NCI-H1092 treated with DMSO at 0.1 percent for 48 hours (cell line): ENCODE results near the gene GP1BA.

Experiments used
- DNase-seq: peaks from one replicate; lab custom pipeline; 2025; lab: John Stamatoyannopoulos, UW

GP1BA gene

DNA sequence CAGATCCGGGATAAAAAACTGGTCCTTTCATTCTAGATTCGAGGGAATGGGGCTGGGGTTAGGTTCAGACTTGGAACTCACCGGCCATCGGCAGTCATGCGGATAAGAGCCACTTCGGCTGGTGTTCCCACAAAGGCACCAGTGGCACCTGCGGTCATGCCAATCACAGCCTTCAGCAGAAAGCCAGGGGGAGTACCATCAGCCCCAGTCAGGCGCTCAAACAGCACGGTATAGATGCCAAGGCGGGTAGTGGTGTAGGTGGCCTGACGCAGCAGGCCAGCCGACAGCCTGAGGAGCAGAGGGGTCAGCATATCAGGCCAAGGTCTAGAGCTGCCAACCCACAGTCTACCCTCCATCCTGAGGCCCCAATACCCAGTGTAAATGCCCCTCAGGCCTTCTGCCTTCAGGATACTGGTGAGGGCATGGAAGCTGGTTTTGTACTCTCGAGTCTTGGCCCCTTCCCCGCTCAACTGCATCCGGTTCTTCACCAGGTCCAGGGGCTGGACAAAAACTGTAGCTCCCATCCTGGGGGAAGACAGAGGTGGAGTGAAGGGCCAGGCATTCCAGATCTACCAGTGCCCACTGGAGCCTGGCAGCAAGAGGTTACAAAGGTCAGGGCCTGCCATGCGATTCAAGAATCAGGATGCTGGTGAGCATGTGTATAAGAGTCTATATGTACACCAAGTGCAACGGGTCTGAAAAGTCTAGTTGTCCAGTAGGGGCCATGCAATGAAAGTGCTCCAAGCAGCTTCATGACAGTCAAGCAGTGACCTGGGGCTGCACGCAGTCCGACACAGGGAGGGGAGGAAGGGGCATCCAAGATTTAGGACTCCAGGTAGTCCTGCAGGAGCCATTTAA lies 6.8 kb downstream of the GP1BA start:
- no peak for DNase-seq

DNA sequence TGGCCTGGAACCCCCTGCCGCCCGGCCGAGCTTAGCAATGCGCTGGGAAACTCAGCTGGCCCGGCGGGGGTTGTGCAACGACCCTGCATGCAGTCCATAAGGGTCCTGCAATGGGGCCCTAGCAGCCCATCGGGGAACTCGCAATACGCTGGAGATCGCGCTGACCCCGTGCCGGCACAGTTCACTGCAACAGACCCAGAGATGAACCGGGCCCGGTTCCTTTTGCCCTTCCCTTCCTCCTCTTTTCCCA lies 7.4 kb downstream of the GP1BA start:
- no peak for DNase-seq

DNA sequence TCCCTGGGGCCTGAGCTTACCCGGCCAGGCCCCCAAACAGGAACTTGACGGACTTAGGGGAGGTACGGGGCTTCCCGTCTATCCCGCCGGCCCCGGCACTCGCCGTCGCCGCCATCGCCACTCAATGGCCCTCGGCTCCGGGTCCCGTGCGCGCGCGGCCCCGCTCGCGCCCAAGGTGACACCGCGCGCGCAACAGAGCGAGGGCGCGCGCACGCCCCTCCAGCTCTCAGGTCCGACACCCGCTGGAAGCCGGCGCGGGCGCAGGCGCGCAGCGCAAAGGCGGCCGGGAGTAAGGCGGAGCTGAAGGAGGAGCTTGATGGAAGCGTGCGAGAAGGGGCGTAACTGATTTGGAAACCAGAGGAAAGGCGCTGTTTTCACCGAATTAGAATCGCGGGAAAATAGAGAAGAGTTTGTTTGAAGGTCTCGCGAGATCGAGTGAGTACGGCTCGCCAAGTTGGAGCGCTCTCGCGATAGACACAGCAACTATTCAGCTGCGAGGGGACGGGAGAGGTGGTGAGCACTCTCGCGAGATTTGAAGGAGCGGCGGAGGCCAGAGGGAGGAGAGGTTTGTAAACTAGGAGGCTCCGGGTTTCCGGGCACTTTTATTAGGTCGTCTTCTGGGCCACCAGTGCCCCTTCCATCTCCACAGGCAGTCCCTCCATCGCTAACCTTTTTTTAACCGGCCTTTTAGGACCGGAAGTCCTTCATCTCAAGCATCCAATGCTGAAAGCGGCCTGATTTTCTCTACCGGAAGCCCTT lies 7.9 kb downstream of the GP1BA start, which contains the start of the genes RNF167 and SLC25A11:
Gene RNF167 (plus strand): TSS at position 473 of the 759 bp plus-strand sequence. CDS start 642 bp downstream, outside the sequence.
Gene SLC25A11 (minus strand): TSS at position 251 of the 759 bp plus-strand sequence. CDS start 136 bp downstream, at position 115.
- DNase-seq: peak; percentile 98

- DNase-seq: no peak
These were observed 8.7 kb downstream of the GP1BA start for GRCh38 chr17:4940555-4941318.

DNA sequence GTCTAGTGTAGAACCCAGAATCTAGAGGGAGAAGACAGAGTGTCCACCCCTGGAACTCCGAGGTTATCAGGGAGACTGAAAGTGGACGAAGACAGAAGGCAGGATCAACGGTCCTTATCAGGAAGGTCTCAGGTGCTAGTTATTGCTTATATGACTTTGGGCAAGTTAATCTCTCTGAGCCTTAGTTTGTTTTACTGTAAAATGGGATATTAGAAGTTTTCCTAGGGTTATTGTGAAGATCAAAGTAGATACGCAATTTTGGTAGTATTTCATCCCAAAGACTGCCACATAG lies 9.2 kb downstream of the GP1BA start:
- no peak for DNase-seq

DNA sequence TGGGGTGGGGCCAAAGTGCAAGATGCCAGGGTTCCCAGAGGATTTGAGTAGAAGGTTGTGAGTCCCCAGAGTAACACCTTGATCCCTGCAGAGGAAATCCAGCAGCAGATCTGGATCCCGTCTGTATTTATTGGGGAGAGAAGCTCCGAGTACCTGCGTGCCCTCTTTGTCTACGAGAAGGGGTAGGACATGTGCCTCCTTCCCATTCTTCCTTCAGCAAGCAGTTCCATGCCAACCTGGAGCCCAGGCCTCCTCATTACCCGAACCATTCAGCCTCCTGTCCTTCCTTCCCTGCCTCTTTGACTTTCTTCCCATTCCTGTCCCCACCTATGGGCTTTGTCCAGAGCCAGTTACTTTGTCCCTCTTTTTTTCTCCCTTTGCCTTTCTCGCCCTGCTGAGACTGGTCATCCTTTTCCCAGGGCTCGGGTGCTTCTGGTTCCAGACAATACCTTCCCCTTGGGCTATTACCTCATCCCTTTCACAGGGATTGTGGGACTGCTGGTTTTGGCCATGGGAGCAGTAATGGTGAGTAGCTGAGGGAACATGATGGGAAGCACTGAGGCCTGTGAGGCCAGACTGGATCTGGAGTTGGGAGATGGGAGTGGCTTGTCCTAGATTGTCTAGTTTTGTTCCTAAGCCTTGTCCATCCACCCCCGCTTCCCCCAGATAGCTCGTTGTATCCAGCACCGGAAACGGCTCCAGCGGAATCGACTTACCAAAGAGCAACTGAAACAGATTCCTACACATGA lies 10.9 kb downstream of the GP1BA start:
- DNase-seq: no peak

- DNase-seq: no peak
These were observed 12.1 kb downstream of the GP1BA start for GRCh38 chr17:4944163-4944553.

DNA sequence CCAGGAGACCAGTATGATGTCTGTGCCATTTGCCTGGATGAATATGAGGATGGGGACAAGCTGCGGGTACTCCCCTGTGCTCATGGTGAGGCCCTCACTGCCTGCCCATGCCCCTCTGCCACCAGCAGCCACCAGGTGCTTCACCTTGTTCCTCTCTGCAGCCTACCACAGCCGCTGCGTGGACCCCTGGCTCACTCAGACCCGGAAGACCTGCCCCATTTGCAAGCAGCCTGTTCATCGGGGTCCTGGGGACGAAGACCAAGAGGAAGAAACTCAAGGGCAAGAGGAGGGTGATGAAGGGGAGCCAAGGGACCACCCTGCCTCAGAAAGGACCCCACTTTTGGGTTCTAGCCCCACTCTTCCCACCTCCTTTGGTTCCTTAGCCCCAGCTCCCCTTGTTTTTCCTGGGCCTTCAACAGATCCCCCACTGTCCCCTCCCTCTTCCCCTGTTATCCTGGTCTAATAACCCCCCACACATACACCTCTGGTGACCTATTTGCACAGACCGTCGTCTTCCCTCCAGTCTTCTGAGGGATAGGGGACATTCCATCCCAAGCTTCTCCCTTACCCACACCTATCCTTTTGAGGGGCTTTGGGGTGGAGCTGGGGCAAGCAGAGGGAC lies 12.6 kb downstream of the GP1BA start:
- no peak for DNase-seq

DNA sequence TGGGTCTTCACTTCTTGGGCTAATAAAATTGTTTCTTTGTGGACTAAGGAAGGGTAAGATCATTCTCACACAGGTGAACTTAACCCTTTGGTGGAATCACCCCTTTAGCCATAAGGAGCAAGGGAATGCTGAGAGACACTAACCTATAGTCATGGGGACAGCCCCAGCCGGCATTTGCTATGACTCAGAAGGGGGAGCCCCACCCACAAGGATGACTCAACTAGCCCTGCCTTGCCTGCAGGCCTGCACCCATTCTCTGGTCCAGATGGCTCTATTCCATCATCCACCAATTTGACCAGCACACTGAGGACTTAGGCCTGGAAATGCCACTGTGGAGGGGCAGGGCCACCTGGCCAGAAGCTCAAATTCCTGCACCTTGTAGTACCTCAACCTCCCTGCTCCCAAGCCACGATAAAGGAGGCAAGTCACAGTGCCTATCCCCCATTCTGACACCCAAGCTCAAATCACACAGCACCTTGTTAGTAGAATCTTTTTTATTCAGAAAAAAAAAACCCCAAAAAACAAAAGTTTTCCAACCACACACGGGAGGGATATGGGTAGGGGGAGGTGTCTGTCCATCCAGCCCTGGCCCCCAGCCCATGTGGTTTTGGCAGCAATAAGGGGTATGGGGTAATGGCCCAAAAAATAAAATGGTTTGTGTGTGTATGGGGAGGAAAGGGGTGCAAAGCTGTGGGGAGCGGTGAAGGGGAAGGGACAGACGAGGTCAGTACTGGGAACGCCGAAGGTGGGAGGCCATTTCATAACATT lies 13.3 kb downstream of the GP1BA start:
- no peak for DNase-seq

DNA sequence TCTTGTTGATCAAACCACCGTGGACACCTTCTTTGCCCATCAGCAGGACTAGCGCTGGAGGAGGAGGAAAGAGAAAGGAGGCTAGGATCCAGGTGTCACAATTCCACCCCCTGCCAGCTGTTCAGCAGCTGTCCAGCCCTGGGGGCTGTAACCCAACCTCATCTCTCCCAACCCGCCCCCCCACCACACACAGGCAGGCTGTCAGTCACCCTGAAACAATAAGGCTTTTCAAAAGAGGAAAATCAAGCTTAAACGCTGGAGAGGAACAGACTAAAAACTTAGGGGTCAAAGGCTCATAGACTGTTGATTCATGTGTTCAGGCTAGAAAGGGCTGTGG lies 13.8 kb downstream of the GP1BA start:
- no peak for DNase-seq

DNA sequence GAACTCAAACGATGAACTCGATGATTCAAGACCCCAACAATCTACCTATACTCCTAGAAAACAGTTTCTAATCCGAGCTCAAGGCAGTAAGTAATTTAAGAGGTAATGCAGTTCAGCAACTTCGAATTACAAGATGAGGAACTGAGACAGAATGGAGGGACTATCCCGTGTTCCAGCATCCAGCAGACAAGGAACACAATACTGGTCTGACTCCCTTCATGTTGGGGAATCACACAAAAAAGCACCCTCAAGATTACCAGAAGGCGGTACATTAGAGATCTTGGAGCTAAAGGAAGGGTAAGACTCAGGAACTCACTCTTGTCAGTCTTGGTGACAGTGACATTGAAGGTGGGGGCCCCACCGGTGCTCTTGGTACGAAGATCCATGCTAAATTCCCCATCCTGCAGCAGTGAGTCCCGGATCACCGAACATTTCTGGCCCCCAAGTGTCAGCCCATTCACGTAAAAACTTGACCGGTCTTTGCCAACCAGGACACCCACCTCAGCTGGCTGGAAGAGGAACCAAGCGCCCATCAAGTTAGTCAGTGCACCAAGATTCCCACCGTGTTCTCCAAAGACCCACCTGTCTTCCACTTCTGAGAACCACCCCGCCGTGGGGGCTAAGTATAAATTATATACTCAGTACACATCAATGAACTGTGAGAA lies 14.4 kb downstream of the GP1BA start:
- no peak for DNase-seq

GRCh38 chr17:4947010-4947410 lies 14.9 kb downstream of the GP1BA start:
- DNase-seq: no peak

GRCh38 chr17:4947411-4948165 lies 15.5 kb downstream of the GP1BA start:
- peak; percentile 12 for DNase-seq

GRCh38 chr17:4948166-4948930 lies 16.3 kb downstream of the GP1BA start, which contains the start of gene PFN1:
PFN1 (minus strand) TSS chr17:4948530; CDS start chr17:4948394, 136 bp downstream.
- peak; percentile 68 for DNase-seq

DNA sequence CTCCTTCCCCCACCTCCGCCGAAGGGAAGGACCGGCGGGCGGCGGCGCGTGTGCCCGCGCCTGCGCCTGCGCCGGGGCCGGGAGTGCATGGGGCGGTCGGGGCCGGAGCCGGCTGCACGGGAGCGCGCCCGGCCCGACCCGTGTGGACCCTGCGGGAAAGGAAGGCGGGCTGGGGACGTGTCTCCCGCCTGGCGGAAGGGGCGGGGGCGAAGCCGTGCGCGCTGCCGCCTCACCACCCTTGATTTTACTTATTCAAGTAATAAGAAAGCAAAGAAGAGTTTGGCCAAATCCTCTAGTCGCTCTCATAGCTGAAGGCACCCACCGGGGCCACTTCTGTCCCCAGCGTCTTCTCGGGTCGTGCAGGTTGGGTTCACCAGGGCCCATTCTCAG lies 16.8 kb downstream of the GP1BA start:
- DNase-seq: peak; percentile 68

GRCh38 chr17:4949321-4950074 lies 17.4 kb downstream of the GP1BA start:
- peak; percentile 28 for DNase-seq

- DNase-seq: peak; percentile 22
These were observed 18.1 kb downstream of the GP1BA start for GRCh38 chr17:4950075-4950745.
